Loucy (cell line): ENCODE measurements around the gene DSC3.

Experiments used
- H2AFZ ChIP-seq: fragments of 200-600 bp; sonication (generic); 2 replicates; pipeline ENCODE4 v1.6.0; 2016; ENCODE audit warnings: antibody characterized with exemption, mild to moderate bottlenecking, low read length, moderate library complexity
- H3F3A ChIP-seq: fragments of 200-600 bp; 2 replicates; pipeline ENCODE4 v1.6.0; 2016; ENCODE audit warnings: antibody characterized with exemption, low read depth, mild to moderate bottlenecking
- H3K27me3 ChIP-seq: fragments of 200-600 bp; sonication (generic); 2 replicates; pipeline ENCODE4 v1.6.1; 2014; ENCODE audit warnings: low read length, mild to moderate bottlenecking; ENCODE audit not compliant: insufficient read depth, poor library complexity, severe bottlenecking
- H3K36me3 ChIP-seq: fragments of 200-600 bp; sonication (generic); 2 replicates; pipeline ENCODE4 v1.6.1; 2016; ENCODE audit warnings: low read length; ENCODE audit not compliant: insufficient read depth
- H3K4me1 ChIP-seq: fragments of 200-600 bp; sonication (generic); 2 replicates; pipeline ENCODE4 v1.5.1; 2014; ENCODE audit warnings: low read length, mild to moderate bottlenecking; ENCODE audit not compliant: insufficient read depth, poor library complexity, severe bottlenecking
- H3K4me2 ChIP-seq: fragments of 200-600 bp; sonication (generic); 2 replicates; pipeline ENCODE4 v1.6.0; 2014; ENCODE audit warnings: antibody characterized with exemption, low read length, low read depth, mild to moderate bottlenecking; ENCODE audit not compliant: poor library complexity, severe bottlenecking
- H3K4me3 ChIP-seq: fragments of 200-600 bp; sonication (generic); 2 replicates; pipeline ENCODE4 v1.5.1; 2014; ENCODE audit warnings: low read length, mild to moderate bottlenecking, mixed read lengths; ENCODE audit not compliant: poor library complexity, severe bottlenecking
- H3K79me2 ChIP-seq: fragments of 200-600 bp; sonication (generic); 2 replicates; pipeline ENCODE4 v1.6.1; 2014; ENCODE audit warnings: low read length; ENCODE audit not compliant: insufficient read depth
- H3K9ac ChIP-seq: fragments of 200-600 bp; sonication (generic); 2 replicates; pipeline ENCODE4 v1.6.0; 2014; ENCODE audit warnings: mild to moderate bottlenecking, low read depth, low read length, moderate library complexity; ENCODE audit not compliant: poor library complexity, severe bottlenecking
- H3K9me2 ChIP-seq: fragments of 200-600 bp; sonication (generic); replicated peaks from 2 replicates; pipeline ENCODE4 v1.6.1; 2016; ENCODE audit warnings: low read depth, low read length, mixed read lengths
- H3K9me3 ChIP-seq: fragments of 200-600 bp; sonication (generic); 2 replicates; pipeline ENCODE4 v1.6.1; 2014; ENCODE audit warnings: mild to moderate bottlenecking, antibody characterized with exemption, low read length, low read depth; ENCODE audit not compliant: insufficient read depth
- H4K20me1 ChIP-seq: fragments of 200-600 bp; sonication (generic); 2 replicates; pipeline ENCODE4 v1.6.0; 2014; ENCODE audit warnings: antibody characterized with exemption, low read length, mild to moderate bottlenecking; ENCODE audit not compliant: insufficient read depth, poor library complexity, severe bottlenecking
- EZH2phosphoT487 ChIP-seq: fragments of 200-600 bp; IDR thresholded peaks from 2 replicates; pipeline ENCODE4 v1.6.1; 2018; ENCODE audit warnings: antibody characterized with exemption, mild to moderate bottlenecking, moderate library complexity, borderline replicate concordance
- TF ChIP-seq, protein P1 (sequence below): fragments of 200-600 bp; sonication (generic); conservative IDR thresholded peaks from 2 replicates; pipeline ENCODE4 v1.5.1; 2014; ENCODE audit warnings: mild to moderate bottlenecking, antibody characterized with exemption, low read length

The DSC3 gene

DNA sequence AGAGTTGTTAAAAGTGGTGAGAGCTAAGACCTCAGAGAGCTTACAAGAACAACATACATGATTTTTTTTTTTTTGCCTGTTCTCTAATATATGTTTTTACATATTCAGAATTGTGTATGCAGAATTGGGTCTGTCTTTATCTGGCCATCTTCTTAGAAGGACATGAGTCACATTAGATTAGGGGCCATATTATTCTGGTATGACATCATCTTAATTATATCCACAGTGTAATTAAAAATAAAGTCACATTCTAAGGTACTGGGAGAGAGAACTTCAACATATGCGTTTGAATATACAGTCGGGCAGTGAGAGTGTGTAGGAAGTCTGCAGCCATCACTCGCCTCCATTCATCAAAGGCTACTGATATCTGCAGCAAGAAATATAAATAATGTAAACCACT, 88.3 kb downstream of the DSC3 start:
- H3K36me3 ChIP-seq = no peaks in the 10 kb centered on the region
- no peaks in the 10 kb centered on the region for H3K27me3 ChIP-seq
- no peaks in the 10 kb centered on the region for H3K9me2 ChIP-seq
- no peak overlapping the region for H3K9ac ChIP-seq
- no peaks in the 10 kb centered on the region for H3K4me1 ChIP-seq
- H3F3A ChIP-seq = no peaks in the 10 kb centered on the region
- H3K9me3 ChIP-seq = no peaks in the 10 kb centered on the region
- H3K79me2 ChIP-seq = no peaks in the 10 kb centered on the region
- no peak overlapping the region for H3K4me3 ChIP-seq
- no peaks in the 10 kb centered on the region for H4K20me1 ChIP-seq
- TF ChIP-seq, protein P1, sequence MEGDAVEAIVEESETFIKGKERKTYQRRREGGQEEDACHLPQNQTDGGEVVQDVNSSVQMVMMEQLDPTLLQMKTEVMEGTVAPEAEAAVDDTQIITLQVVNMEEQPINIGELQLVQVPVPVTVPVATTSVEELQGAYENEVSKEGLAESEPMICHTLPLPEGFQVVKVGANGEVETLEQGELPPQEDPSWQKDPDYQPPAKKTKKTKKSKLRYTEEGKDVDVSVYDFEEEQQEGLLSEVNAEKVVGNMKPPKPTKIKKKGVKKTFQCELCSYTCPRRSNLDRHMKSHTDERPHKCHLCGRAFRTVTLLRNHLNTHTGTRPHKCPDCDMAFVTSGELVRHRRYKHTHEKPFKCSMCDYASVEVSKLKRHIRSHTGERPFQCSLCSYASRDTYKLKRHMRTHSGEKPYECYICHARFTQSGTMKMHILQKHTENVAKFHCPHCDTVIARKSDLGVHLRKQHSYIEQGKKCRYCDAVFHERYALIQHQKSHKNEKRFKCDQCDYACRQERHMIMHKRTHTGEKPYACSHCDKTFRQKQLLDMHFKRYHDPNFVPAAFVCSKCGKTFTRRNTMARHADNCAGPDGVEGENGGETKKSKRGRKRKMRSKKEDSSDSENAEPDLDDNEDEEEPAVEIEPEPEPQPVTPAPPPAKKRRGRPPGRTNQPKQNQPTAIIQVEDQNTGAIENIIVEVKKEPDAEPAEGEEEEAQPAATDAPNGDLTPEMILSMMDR = no peak
- TF ChIP-seq EZH2phosphoT487 = no peak
- no peak overlapping the region for H2AFZ ChIP-seq
- H3K4me2 ChIP-seq = no peak overlapping the region

- Histone ChIP-seq H3K27me3 (no peaks in the 10 kb centered on the region), H3K4me3 (no peak overlapping the region), H3K9ac (no peak overlapping the region), H3K9me3 (peaks cover 6% of the 10 kb centered on the region; the same call in 1 of the 2 replicates), H3K4me1 (no peaks in the 10 kb centered on the region), H3K79me2 (no peaks in the 10 kb centered on the region), H3F3A (no peaks in the 10 kb centered on the region), H4K20me1 (no peaks in the 10 kb centered on the region), H3K36me3 (no peaks in the 10 kb centered on the region), H3K4me2 (no peak overlapping the region), H2AFZ (no peak overlapping the region), H3K9me2 (no peaks in the 10 kb centered on the region)
- TF ChIP-seq, protein P1 = no peak
- TF ChIP-seq EZH2phosphoT487 = no peak
These were observed 96.8 kb downstream of the DSC3 start for GRCh38 chr18:30945761-30946160.

- no peaks in the 10 kb centered on the region for H3F3A ChIP-seq
- H4K20me1 ChIP-seq = no peaks in the 10 kb centered on the region
- no peaks in the 10 kb centered on the region for H3K36me3 ChIP-seq
- no peaks in the 10 kb centered on the region for H3K27me3 ChIP-seq
- H2AFZ ChIP-seq = no peak overlapping the region
- no peaks in the 10 kb centered on the region for H3K79me2 ChIP-seq
- peaks cover 6% of the 10 kb centered on the region; the same call in 1 of the 2 replicates for H3K9me3 ChIP-seq
- no peak overlapping the region for H3K9ac ChIP-seq
- H3K4me3 ChIP-seq = no peak overlapping the region
- H3K4me1 ChIP-seq = no peaks in the 10 kb centered on the region
- no peaks in the 10 kb centered on the region for H3K9me2 ChIP-seq
- H3K4me2 ChIP-seq = no peak overlapping the region
- TF ChIP-seq, protein P1 = no peak
- no peak for TF ChIP-seq EZH2phosphoT487
These were observed 97.6 kb downstream of the DSC3 start for GRCh38 chr18:30944773-30945417.
